GM19397 (cell line): Measurements from ENCODE around the gene IKBIP.
"Not testable (repeated sequence)": the region's sequence is repeated elsewhere in the genome, so short reads cannot be mapped to it uniquely, and the experiment has no call there.

ENCODE experiments used
- ATAC-seq: cut with Tn5 transposase; IDR thresholded peaks from one replicate; pipeline ENCODE4 v1.9.1; 2021; ENCODE audit warnings: mild to moderate bottlenecking, moderate library complexity; ENCODE audit not compliant: unreplicated experiment

IKBIP gene, protein sequence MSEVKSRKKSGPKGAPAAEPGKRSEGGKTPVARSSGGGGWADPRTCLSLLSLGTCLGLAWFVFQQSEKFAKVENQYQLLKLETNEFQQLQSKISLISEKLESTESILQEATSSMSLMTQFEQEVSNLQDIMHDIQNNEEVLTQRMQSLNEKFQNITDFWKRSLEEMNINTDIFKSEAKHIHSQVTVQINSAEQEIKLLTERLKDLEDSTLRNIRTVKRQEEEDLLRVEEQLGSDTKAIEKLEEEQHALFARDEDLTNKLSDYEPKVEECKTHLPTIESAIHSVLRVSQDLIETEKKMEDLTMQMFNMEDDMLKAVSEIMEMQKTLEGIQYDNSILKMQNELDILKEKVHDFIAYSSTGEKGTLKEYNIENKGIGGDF

GRCh38 chr12:98644712-98645571 is at the start of gene IKBIP, which contains the start of gene APAF1:
IKBIP (minus strand) TSS chr12:98644788; CDS start chr12:98644701, 87 bp downstream.
APAF1 (plus strand) TSS chr12:98645290; CDS start chr12:98648360, 3,070 bp downstream.
- peak; percentile 88 for ATAC-seq

DNA sequence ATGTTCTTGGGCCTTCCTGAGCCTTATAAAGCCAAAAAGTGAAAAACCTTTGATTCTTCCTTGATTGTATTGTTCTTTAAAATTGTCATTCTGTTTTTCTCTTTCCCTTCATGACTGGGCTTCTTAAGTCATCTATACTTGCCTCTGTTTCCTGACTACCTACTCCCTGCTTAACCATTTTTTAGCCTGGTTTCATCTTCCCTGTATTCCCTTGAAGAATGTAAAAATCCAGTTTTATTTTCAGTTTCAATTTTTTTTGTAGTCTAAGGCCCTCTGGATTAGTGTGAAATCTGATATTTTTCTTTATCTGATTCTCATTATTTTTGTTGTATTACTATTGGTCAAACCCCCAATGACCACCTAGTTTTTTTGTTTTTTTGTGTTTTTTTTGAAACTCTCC is 46.8 kb upstream of the IKBIP start:
- no peak for ATAC-seq

- ATAC-seq, result no peak
Observed at GRCh38 chr12:98686603-98687002, 42.0 kb upstream of the IKBIP start.

- no peak for ATAC-seq
Observed at GRCh38 chr12:98684199-98684598, 39.6 kb upstream of the IKBIP start.

GRCh38 chr12:98679611-98680005 is 35.0 kb upstream of the IKBIP start:
- no peak for ATAC-seq

DNA sequence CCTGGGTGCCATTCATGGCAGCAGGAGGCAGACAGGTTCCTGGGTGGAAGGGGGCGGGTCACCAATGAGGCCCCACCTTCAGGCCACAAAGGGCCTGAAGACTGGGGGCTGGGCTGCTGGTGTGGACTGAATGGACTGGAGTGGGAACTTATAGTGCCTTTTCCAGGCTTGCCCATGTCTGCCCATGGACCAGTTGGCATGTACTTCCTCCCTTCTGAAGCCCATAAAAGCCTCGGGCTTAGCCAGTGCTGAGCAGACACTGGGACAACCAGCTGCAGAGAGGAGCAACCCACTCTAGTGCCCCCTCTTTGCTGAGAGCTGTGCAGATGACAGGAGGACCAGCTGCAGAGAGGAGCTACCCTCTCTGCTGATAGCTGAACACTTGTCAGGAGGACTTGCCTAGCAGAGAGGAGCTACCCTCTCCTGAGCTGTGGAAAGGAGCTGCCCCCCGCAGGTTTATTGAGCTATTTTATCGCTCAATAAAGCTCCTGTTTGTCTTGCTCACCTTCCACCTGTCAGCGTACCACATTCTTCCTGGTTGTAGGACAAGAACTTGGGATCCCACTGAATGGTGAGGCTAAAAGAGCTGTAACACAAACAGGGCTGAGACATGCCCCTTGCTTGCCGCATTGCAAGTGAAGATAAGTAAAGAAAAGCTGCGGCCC is 34.5 kb upstream of the IKBIP start:
- ATAC-seq, result no peak

DNA sequence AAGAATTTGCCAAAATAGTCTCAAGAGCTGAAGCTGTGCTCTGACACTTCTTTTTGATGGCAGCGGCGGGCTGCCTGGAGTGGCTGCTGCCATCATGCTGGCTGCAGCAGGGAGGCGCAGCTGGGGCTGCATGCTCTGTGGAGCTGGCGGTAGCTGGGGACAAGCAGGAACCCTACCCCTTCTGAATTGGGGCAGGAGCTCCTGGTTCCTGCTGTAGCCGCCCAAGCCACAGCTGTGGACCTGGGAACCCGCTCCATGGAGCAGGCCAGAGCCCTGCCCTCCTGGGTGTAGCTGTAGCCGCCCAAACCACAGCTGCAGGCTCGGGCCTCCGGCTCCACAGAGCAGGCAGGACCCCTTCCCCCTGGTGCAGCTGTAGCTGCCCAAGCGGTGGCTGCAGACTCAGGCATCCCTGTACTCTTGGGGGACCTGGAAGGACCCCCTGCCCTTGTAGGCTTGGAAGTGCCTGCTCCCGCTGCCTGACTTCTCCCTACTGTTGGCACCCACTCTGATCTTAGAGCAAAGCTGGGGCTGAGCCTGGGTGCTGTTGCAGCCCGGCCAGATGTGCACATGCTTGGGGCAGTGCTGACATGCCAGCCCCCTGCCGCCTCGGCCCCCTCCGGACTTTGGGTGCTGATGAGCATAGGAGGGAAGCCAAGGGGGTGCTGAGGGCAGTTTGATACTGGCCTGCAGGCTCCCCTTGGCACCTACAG is 33.8 kb upstream of the IKBIP start:
- ATAC-seq, result no peak

GRCh38 chr12:98674841-98675240 is 30.3 kb upstream of the IKBIP start:
- no peak for ATAC-seq

GRCh38 chr12:98671459-98671858 is 26.9 kb upstream of the IKBIP start:
- ATAC-seq, result no peak

- ATAC-seq, result no peak
Observed at GRCh38 chr12:98669751-98670150, 25.2 kb upstream of the IKBIP start.

DNA sequence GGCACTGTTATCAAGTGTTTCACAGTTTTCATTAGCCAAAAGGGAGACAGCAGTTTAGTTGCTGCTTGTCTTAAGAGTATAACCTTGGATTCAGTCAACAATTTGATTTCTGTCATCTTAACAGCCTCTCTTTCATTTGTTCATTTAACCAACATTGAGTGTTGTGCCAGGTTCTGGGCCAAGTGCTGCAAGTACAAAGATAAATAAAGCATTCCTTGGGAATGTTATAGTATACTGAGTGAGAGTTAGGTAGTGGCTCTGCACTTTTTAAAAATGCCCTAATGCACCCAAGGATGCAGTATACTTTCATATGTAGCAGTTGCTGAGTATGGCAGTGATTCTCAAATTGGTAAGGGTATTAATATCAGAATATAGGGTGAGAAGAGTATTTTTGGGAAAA is 15.9 kb upstream of the IKBIP start:
- ATAC-seq, result no peak

- ATAC-seq, result no peak
Observed at GRCh38 chr12:98656289-98657101, 11.9 kb upstream of the IKBIP start.

- ATAC-seq, result no peak
Observed at GRCh38 chr12:98653866-98654493, 9.4 kb upstream of the IKBIP start.

- no peak for ATAC-seq
Observed at GRCh38 chr12:98651328-98651727, 6.7 kb upstream of the IKBIP start.

DNA sequence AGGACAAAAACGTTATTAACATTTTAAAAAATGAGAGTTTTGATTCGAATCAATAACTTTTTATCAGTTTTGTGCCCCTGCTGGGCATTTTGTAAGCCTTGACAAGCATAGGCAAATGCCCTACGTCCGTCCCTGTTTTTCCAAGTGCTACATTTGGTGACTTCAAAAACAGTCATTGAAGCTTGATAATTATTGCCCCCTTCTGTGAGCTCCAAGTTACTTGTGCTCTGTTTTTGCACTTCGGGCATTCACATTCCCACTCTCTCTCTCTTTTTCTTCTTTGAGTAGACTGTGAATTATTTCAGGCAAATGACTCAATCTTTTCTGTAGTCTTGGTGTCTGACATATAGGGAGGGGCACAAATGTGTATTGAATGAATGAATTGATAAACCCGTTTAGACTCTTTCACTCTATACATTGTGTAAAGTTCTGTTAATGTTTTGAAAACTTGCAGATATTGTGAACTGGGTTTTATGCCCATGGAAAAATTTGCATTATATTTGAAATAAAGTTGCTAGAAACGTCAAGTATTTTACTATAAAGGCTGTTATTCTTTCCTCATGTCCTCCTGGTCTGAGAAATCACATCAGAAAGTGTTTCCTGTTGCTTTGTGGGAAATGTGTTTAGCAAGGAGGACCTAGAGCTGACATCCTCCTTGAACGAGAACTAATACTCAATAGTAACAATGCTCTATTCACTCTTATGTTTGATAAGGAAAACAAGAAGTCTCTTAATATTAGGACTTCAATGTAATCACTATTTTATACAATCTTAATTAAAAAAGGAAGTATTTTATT is 1.9 kb upstream of the IKBIP start:
- ATAC-seq, result no peak

DNA sequence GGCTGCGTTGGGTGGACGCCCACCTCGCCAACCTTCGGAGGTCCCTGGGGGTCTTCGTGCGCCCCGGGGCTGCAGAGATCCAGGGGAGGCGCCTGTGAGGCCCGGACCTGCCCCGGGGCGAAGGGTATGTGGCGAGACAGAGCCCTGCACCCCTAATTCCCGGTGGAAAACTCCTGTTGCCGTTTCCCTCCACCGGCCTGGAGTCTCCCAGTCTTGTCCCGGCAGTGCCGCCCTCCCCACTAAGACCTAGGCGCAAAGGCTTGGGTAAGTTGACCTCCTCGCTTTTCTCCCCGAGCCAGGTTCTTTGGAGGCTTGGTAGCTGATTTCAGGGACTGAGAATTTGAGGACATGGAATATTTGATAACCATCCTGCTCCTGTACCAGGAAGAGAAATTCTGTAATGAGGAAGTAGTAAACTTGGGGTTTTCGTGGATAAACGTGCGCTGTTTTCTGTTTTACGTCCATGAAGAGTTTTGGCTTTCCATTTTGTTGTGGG is 1.0 kb upstream of the IKBIP start:
- no peak for ATAC-seq

DNA sequence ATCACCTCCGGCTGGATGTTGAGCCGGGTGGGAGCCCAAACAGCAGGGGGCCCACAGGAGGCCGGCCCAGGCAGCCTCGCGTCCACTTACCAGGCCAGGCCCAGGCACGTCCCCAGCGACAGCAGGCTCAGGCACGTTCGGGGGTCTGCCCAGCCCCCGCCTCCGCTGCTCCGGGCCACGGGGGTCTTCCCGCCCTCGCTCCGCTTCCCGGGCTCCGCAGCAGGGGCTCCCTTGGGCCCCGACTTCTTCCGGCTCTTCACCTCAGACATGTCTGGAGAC is 216 bp downstream of the IKBIP start:
- peak; percentile 18 for ATAC-seq

GRCh38 chr12:98642801-98643200 is 1.8 kb downstream of the IKBIP start:
- ATAC-seq, result not testable (repeated sequence)

DNA sequence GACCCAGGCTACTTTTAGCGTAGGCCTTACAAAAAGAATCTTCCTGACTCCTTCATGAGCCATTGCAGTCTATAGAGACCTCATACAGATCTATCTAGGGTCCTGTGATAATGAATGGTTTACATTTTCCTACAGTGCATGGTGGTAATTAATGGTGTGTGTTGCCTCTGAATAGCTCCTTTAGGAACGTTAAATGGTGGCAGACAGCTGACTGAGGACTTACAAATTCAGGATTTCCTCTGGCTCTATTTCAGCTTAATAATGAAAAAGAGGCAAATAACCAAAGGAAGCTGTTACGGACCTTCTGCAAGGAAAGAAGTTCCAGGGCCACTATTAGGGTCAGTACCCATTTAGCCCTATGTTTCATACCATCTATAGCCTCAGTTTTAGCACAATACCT is 5.1 kb downstream of the IKBIP start:
- ATAC-seq, result no peak
